Activated naive CD8-positive, alpha-beta T cell (primary cell): ENCODE data around the gene COL16A1.
"Not testable (repeated sequence)": the region's sequence is repeated elsewhere in the genome, so short reads cannot be mapped to it uniquely, and the experiment has no call there.

Experiments used
- H3K27ac Mint-ChIP-seq: one replicate; pipeline ENCODE4 v1.8.0; 2021; ENCODE audit warnings: mixed read lengths
- H3K27me3 Mint-ChIP-seq: one replicate; pipeline ENCODE4 v1.8.0; 2021; ENCODE audit warnings: mixed read lengths
- H3K36me3 Mint-ChIP-seq: one replicate; pipeline ENCODE4 v1.8.0; 2021; ENCODE audit warnings: mixed read lengths
- H3K4me1 Mint-ChIP-seq: one replicate; pipeline ENCODE4 v1.8.0; 2021; ENCODE audit warnings: low read depth, mixed read lengths
- H3K4me3 Mint-ChIP-seq: one replicate; pipeline ENCODE4 v1.8.0; 2021; ENCODE audit warnings: mild to moderate bottlenecking, mixed read lengths
- H3K9me3 Mint-ChIP-seq: one replicate; pipeline ENCODE4 v1.8.0; 2021; ENCODE audit warnings: low read depth, mixed read lengths

COL16A1 gene

DNA sequence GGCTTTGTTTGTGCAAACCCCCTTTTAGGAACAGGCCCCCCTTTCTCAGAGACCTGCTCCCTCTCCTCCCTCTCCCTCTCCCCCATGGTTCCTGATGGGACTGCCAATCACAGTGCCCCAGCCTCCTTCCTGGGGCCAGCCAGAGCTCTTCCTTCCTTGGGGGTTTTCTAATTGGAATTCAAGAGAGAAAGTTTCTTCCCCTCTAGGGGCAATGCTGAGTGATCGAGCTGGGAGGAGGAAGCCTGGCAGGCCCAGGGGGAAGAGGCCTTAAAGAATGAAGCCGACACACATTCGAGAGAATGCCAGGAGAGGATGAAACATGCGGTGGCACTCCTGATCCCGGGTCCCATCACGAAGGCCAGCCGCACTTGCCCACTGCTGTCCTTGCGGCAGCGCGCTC lies 21.3 kb upstream of the COL16A1 start:
- Mint-ChIP-seq H3K27me3 (peaks cover 6% of the 10 kb centered on the region), H3K4me3 (no peak overlapping the region), H3K4me1 (no peaks in the 10 kb centered on the region), H3K27ac (no peak overlapping the region), H3K9me3 (no peaks in the 10 kb centered on the region), H3K36me3 (peaks cover 3% of the 10 kb centered on the region)

DNA sequence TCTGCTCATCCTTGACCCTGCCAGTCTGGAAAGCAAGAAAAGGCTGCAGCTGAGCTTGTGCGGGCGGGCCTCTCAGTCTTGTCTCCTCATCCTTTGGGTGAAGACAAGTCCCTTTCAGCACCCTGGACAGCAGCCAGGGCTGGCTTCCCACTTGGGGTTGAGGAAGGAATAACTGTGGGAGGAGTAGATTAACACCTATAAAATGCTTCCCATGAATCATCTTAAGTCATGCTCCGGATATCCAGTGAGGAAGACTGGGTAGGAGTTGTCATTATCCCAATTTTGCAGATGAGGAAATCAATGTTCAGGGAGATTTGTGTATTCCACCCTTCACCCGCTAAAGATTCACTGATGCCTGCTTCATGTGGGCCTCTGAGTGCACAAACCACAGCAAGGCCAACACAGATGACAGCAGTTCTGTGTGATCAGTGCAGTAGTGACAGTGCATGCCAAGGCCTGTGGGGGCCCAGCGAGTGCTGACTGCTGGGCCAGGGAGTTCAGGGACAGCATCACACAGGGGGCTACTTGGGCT lies 20.1 kb upstream of the COL16A1 start:
- no peak overlapping the region for H3K4me3 Mint-ChIP-seq
- H3K27ac Mint-ChIP-seq, result no peak overlapping the region
- H3K9me3 Mint-ChIP-seq, result no peaks in the 10 kb centered on the region
- no peaks in the 10 kb centered on the region for H3K4me1 Mint-ChIP-seq
- peaks cover 3% of the 10 kb centered on the region for H3K36me3 Mint-ChIP-seq
- peaks cover 6% of the 10 kb centered on the region for H3K27me3 Mint-ChIP-seq

GRCh38 chr1:31718327-31718897 lies 14.6 kb upstream of the COL16A1 start:
- no peak overlapping the region for H3K27ac Mint-ChIP-seq
- H3K4me1 Mint-ChIP-seq, result peaks cover 16% of the 10 kb centered on the region
- H3K27me3 Mint-ChIP-seq, result peaks cover 27% of the 10 kb centered on the region
- no peak overlapping the region for H3K4me3 Mint-ChIP-seq
- peaks cover 3% of the 10 kb centered on the region for H3K36me3 Mint-ChIP-seq
- no peaks in the 10 kb centered on the region for H3K9me3 Mint-ChIP-seq

DNA sequence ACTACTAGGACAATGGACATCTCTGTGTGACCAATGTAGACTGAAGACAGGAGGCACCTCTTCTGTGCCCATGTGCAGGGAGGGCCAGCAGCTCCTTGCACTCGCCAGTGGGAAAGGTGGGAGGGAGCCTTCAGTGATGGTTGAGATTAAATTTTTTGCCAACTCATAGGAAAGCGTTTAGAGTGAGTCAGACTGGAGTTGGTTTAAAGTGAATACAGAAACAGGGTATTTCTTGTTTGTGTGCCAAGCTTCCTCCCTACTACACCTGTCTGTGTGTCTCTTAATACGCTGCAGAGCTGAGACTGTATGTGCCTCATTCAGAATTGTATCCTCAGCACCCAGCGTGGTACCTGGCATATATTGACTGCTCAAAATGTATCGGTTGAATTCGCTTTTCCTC lies 13.5 kb upstream of the COL16A1 start:
- Mint-ChIP-seq H3K27ac (no peak overlapping the region), H3K4me3 (no peak overlapping the region), H3K9me3 (no peaks in the 10 kb centered on the region), H3K27me3 (peaks cover 30% of the 10 kb centered on the region), H3K36me3 (peaks cover under 1% of the 10 kb centered on the region), H3K4me1 (peaks cover 16% of the 10 kb centered on the region)

DNA sequence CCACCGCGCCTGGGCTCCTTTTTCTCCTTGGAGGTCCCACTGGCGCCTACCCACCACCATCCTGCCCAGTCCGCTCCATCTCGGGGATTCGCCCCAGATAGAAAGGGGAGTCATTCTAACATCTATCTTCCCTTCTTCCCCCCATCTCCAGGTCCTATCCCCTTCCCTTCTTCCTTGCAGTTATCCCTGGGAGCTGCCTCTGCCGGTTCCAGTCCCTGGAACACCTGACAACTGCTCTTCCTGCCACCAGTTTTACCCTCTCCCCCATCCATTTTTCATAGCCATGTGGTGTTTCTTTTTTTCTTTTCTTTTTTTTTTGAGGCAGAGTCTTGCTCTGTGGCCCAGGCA lies 12.0 kb upstream of the COL16A1 start:
- peaks cover 38% of the 10 kb centered on the region for H3K27me3 Mint-ChIP-seq
- peak overlapping the region; percentile 52 for H3K4me3 Mint-ChIP-seq
- no peak overlapping the region for H3K27ac Mint-ChIP-seq

GRCh38 chr1:31715087-31715872 lies 11.5 kb upstream of the COL16A1 start:
- Mint-ChIP-seq H3K4me1 (peaks cover 16% of the 10 kb centered on the region), H3K4me3 (peak overlapping the region; percentile 74), H3K9me3 (no peaks in the 10 kb centered on the region), H3K27ac (no peak overlapping the region), H3K36me3 (no peaks in the 10 kb centered on the region), H3K27me3 (peaks cover 38% of the 10 kb centered on the region)

More for the DNA sequence above, 12.0 kb upstream of the COL16A1 start:
- H3K9me3 Mint-ChIP-seq, result no peaks in the 10 kb centered on the region
- H3K36me3 Mint-ChIP-seq, result no peaks in the 10 kb centered on the region
- H3K4me1 Mint-ChIP-seq, result peaks cover 16% of the 10 kb centered on the region

GRCh38 chr1:31714442-31715086 lies 10.7 kb upstream of the COL16A1 start:
- H3K27me3 Mint-ChIP-seq, result peaks cover 38% of the 10 kb centered on the region
- no peaks in the 10 kb centered on the region for H3K36me3 Mint-ChIP-seq
- H3K4me3 Mint-ChIP-seq, result peak overlapping the region; percentile 70
- peaks cover 16% of the 10 kb centered on the region for H3K4me1 Mint-ChIP-seq
- no peak overlapping the region for H3K27ac Mint-ChIP-seq
- H3K9me3 Mint-ChIP-seq, result no peaks in the 10 kb centered on the region

DNA sequence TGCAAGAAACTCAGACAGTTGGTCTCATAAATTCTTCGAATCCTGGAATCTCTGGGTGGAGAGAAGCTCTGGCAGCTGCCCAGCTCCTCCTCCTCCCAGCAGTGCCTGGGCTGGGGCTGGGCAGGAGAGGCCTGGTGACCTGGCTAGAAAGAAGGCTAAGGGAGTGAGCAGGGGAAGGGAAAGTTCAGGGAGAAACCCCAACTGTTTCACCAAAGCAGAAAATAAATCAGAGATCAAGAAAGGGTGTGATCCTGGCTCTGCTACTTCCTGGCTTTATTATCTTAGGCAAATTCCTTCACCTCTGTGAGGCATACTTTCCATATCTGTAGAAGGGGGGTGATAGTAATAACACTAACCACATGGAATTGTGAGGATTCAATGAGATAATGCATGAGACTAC lies 8.8 kb upstream of the COL16A1 start:
- H3K4me3 Mint-ChIP-seq, result no peak overlapping the region
- H3K27ac Mint-ChIP-seq, result no peak overlapping the region
- H3K9me3 Mint-ChIP-seq, result no peaks in the 10 kb centered on the region
- H3K27me3 Mint-ChIP-seq, result peaks cover 47% of the 10 kb centered on the region
- H3K36me3 Mint-ChIP-seq, result no peaks in the 10 kb centered on the region
- H3K4me1 Mint-ChIP-seq, result peaks cover 26% of the 10 kb centered on the region

GRCh38 chr1:31712068-31712467 lies 8.3 kb upstream of the COL16A1 start:
- H3K27me3 Mint-ChIP-seq, result peaks cover 45% of the 10 kb centered on the region
- peaks cover 28% of the 10 kb centered on the region for H3K4me1 Mint-ChIP-seq
- H3K27ac Mint-ChIP-seq, result no peak overlapping the region
- no peaks in the 10 kb centered on the region for H3K36me3 Mint-ChIP-seq
- H3K9me3 Mint-ChIP-seq, result no peaks in the 10 kb centered on the region
- no peak overlapping the region for H3K4me3 Mint-ChIP-seq

- Mint-ChIP-seq H3K27me3 (peaks cover 47% of the 10 kb centered on the region), H3K9me3 (no peaks in the 10 kb centered on the region), H3K27ac (no peak overlapping the region), H3K4me3 (no peak overlapping the region), H3K4me1 (peaks cover 29% of the 10 kb centered on the region), H3K36me3 (no peaks in the 10 kb centered on the region)
These were observed 4.5 kb upstream of the COL16A1 start for GRCh38 chr1:31708324-31708723.

- H3K4me1 Mint-ChIP-seq, result peaks cover 29% of the 10 kb centered on the region
- no peak overlapping the region for H3K27ac Mint-ChIP-seq
- H3K4me3 Mint-ChIP-seq, result no peak overlapping the region
- H3K27me3 Mint-ChIP-seq, result peaks cover 47% of the 10 kb centered on the region
- H3K9me3 Mint-ChIP-seq, result no peaks in the 10 kb centered on the region
- no peaks in the 10 kb centered on the region for H3K36me3 Mint-ChIP-seq
These were observed 3.9 kb upstream of the COL16A1 start for GRCh38 chr1:31707711-31708110.

DNA sequence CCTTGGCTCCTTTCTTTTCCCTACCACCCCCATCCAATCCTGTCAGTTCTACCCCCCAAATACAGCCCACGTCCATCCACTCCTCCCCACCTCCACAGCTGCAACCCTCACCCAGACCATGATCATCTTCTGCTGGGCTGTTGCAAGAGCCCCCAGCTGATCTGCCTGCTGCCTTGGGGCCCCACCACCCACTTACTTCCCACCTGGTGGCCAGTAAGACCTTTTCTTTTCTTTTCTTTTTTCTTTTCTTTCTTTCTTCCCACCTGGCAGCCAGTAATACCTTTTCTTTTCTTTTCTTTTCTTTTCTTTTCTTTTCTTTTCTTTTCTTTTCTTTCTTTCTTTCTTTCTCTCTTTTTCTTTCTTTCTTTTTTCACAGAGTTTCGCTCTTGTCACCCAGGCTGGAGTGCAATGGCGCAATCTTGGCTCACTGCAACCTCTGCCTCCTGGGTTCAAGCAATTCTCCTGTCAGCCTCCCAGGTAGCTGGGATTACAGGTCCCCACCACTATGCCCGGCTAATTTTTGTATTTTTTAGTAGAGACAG lies 3.3 kb upstream of the COL16A1 start:
- peaks cover 29% of the 10 kb centered on the region for H3K4me1 Mint-ChIP-seq

DNA sequence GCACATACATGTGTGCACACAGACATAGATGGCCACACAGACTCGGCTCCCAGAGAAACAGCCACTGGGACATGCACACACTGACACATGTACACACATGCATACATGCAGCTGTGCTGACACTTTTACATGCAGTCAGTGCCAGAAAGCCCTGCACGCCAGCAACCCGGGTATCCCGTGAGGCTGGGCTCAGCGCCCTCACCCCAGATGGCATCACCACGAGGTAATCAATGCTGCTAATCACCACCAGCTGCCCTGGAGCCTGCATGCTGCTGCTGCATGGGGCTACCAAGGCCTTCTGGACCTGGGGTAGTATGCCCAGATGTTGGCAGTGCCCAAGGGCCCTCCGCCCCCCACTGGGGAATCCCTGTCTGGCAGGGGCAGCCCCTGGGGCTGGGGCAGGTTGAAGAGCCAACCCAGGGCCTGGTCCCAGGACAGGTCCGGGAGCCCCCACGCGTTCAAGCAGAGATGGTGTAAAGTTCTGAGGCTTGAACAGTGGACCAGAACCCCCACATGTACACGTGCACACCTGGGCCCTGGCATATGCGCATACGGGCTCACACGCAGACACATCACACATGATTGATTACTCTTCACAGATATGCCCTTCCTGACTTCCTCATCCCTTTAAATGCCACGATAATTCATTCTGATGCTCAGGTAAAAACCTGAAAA lies 2.7 kb upstream of the COL16A1 start:
- no peak overlapping the region for H3K27ac Mint-ChIP-seq
- H3K27me3 Mint-ChIP-seq, result peaks cover 40% of the 10 kb centered on the region
- peaks cover 29% of the 10 kb centered on the region for H3K4me1 Mint-ChIP-seq
- no peak overlapping the region for H3K4me3 Mint-ChIP-seq
- no peaks in the 10 kb centered on the region for H3K36me3 Mint-ChIP-seq
- H3K9me3 Mint-ChIP-seq, result no peaks in the 10 kb centered on the region

More for the DNA sequence above, 3.3 kb upstream of the COL16A1 start:
- not testable (repeated sequence) for H3K9me3 Mint-ChIP-seq, H3K4me3 Mint-ChIP-seq, H3K27ac Mint-ChIP-seq, H3K36me3 Mint-ChIP-seq
- H3K27me3 Mint-ChIP-seq, result peaks cover 43% of the 10 kb centered on the region

DNA sequence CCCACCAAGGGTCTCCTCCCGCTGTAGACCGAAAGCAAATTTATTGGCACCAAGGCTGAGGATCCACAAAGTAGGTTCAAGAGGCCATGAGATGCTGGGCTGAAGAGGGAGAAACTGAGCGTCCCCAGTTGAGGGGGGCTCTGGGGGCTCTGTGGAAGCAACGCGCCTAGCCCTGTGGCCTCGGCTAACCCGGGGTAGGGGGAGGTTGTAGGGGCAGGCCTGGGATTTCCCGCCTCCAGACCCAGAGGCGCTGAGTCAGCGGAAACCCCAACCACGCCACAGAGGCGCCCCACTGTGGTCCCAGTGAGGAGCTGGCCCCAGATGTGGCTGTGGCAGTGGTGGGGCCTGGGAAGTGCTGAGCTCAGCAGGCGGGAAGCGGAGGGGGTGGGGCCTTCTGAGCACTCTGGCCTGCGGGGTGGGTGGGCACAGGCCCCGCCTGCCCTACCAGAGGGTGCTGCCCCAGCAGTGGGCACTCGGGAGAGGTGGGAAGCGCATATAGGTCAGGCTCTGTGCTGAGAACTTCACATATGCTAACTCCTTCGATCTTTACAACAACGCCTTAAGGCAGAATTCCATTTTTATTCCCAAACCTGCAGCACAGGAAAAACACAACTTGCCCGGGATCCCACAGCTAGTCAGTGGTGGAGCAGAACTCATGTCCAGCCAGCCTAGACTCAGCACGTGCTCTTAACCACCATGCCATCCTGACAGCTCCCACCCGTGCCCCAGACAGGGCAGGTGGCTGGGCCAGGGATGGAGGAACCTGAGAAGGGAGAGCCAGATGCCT lies 1.5 kb upstream of the COL16A1 start:
- H3K27ac Mint-ChIP-seq, result no peak overlapping the region
- H3K27me3 Mint-ChIP-seq, result peaks cover 34% of the 10 kb centered on the region
- no peaks in the 10 kb centered on the region for H3K36me3 Mint-ChIP-seq
- peak overlapping the region; percentile 60 for H3K4me3 Mint-ChIP-seq
- H3K4me1 Mint-ChIP-seq, result peaks cover 38% of the 10 kb centered on the region
- no peaks in the 10 kb centered on the region for H3K9me3 Mint-ChIP-seq
